Measurements from ENCODE around the gene SPN.
"Not testable (repeated sequence)": the region's sequence is repeated elsewhere in the genome, so short reads cannot be mapped to it uniquely, and the experiment has no call there.

The SPN gene

DNA sequence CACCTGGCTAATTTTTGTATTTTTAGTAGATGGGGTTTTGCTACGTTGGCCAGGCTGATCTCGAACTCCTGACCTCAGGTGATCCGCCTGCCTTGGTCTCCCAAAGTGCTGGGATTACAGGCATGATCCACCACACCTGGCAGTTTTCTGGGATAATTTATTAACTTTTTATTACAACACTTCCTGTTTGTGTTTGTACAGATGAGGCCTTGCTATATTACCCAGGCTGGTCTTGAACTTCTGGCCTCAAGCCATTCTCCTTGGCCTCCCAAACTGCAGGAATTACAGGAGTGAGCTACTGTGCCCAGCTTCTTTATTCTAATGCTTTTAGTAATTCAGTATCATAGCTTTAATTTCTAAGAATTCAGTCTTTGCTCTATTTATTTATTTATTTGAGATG is 16.1 kb upstream of the SPN start:
- DNase-seq: no peak

GRCh38 chr16:29649588-29650494 is 13.2 kb upstream of the SPN start:
- DNase-seq: peak; percentile 28

DNA sequence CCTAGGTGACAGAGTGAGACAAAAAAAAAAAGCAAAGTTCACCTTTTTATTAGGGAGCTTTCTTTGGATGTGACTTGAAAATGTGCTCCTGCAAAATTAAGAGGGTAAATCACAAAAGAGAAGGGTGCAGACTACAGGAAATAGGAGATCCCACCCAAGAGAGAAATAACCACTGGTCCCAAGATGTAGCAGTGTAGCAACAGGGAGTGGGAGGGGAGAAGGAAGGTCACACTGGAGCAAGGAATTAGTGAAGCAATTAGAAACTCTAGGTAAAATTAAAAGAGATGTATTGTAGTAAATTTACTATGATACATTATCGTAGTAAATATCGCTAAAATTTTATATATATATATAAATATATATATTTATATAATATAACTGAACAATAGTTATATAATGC is 12.3 kb upstream of the SPN start:
- DNase-seq: no peak

DNA sequence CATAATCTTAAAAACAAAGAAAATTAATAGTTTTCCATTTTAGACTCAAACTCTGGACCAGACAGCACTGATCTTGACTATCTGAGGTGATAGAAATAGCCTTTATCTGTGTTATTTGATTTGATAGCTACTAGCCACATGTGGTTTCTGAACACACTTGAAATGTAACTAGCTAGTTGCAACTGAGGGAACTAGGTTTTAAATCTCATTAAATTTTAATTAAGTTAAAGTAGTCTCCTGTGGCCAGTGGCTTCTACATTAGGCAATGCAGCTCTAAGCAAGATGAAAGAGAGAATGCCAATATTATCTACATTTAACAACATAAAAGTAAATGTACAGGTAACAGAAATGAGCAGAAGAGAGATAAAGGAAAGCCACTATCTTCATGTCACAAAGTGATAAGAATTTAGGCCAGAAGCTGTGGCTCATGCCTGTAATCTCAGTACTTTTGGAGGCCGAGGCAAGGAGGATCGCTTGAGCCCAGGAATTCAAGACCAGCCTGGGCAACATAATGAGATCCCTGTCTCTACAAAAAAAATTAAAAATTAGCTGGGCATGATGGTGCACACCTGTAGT is 11.2 kb upstream of the SPN start:
- DNase-seq: no peak

DNA sequence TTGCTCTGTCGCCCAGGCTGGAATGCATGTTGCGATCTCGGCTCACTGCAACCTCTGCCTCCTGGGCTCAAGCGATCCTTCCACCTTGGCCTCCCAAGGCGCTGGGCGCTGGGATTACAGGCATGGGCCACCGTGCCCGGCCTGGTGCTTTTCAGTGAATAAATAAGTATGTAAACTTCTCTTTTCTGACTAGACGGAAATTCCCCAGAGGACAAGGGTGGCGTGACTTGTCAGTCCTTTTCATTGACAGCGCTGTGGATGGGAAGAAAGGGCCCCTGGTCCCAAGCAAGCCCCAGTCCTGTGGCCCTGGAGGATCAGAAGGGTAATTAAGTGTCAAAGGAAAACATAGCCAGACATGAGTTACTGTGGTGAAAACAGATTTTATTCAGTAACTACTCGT is 9.6 kb upstream of the SPN start:
- no peak for DNase-seq

DNA sequence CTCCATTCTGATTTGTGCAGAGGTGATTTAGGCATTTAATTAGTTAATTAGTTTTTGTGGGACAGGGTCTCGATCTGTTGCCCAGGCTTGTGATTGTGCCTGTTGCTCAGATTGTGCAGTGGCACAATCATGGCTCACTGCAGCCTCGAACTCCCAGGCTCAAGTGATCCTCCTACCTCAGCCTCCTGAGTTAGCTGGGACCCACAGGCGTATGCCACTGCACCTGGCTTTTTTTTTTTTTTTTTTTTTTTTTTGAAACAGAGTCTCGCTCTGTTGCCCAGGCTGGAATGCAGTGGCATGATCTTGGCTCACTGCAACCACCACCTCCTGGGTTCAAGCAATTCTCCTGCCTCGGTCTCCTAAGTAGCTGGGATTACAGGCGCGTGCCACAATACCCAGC is 9.2 kb upstream of the SPN start:
- not testable (repeated sequence) for DNase-seq

GRCh38 chr16:29656688-29657523 is 6.1 kb upstream of the SPN start:
- no peak for DNase-seq

- no peak for DNase-seq
Observed at GRCh38 chr16:29658705-29659104, 4.3 kb upstream of the SPN start.

GRCh38 chr16:29662000-29662728 is 883 bp upstream of the SPN start:
- DNase-seq: no peak

- DNase-seq: no peak
Observed at GRCh38 chr16:29662729-29663015, 375 bp upstream of the SPN start.

GRCh38 chr16:29663807-29664090 is 702 bp downstream of the SPN start:
- no peak for DNase-seq

DNA sequence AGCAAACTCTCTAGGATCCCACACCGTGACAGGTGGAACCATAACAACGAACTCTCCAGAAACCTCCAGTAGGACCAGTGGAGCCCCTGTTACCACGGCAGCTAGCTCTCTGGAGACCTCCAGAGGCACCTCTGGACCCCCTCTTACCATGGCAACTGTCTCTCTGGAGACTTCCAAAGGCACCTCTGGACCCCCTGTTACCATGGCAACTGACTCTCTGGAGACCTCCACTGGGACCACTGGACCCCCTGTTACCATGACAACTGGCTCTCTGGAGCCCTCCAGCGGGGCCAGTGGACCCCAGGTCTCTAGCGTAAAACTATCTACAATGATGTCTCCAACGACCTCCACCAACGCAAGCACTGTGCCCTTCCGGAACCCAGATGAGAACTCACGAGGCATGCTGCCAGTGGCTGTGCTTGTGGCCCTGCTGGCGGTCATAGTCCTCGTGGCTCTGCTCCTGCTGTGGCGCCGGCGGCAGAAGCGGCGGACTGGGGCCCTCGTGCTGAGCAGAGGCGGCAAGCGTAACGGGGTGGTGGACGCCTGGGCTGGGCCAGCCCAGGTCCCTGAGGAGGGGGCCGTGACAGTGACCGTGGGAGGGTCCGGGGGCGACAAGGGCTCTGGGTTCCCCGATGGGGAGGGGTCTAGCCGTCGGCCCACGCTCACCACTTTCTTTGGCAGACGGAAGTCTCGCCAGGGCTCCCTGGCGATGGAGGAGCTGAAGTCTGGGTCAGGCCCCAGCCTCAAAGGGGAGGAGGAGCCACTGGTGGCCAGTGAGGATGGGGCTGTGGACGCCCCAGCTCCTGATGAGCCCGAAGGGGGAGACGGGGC is 1.3 kb downstream of the SPN start:
- peak; percentile 42 for DNase-seq

- no peak for DNase-seq
Observed at GRCh38 chr16:29665294-29666077, 2.4 kb downstream of the SPN start.

DNA sequence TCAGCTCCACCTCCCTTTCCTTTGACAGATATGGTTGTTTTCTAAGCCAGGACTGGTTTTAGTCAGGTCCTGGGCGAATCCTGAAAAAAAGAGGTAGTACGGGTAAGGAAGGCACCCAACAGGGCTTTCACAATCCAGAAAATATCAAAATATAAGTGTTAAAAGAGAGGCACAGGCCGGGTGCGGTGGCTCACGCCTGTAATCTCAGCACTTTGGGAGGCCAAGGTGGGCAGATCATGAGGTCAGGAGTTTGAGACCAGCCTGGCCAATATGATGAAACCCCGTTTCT is 4.2 kb downstream of the SPN start:
- not testable (repeated sequence) for DNase-seq

DNA sequence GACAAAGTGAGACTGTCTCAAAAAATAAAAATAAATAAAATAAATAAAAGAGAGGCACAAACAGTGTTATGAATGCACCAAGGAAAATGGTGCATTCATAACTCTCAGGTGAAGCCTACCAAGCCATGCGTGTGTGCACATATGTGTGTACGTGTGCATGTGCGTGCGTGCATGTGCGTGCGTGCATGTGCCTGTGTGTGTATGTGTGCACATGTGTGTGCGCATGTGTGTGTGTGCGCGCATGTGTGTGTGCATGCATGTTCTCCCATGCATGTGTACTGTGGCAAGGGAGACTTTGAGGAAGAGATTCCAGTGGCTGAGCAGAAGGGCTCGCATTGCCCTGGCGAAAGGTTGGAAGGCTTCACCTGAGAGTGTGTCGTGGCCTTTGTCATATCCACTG is 4.7 kb downstream of the SPN start:
- no peak for DNase-seq

DNA sequence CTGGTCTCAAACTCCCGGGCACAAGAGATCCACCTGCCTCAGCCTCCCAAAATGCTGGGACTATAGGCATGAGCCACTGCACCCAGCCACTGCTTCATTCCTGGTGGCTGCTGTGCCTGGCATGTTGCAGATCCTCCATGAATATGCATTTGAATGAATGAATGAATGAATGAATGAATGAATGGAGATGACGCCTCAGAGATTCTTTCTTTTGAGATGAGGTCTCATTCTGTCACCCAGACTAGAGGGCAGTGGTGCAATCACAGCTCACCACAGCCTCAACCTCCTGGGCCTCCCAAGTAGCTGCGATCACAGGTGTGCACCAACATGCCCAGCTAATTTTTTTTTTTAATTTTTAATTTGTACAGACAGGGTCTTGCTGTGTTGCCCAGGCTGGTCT is 5.2 kb downstream of the SPN start:
- DNase-seq: no peak

DNA sequence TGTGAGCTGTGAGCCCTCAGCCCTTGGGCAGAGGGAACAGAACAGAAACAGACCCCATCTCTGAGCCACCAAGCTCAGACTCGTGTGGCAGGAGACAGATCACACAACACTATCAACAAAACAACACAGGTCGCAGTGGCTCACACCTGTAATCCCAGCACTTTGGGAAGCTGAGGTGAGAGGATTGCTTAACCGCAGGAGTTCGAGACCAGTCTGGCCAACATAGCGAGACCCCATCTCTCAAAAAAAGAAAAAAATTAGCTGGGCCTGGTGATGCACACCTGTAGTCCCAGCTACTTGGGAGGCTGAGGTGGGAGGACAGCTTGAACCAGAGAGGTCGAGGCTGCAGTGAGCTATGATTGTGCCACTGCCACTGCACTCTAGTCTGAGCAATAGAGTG is 10.5 kb downstream of the SPN start:
- DNase-seq: no peak

GRCh38 chr16:29674188-29674587 is 11.1 kb downstream of the SPN start:
- DNase-seq: peak; percentile 40

GRCh38 chr16:29675811-29676643 is 13.0 kb downstream of the SPN start:
- DNase-seq: no peak

- no peak for DNase-seq
Observed at GRCh38 chr16:29676989-29677785, 14.1 kb downstream of the SPN start.

Measured in DMS79 treated with DMSO at 0.1 percent for 48 hours (cell line).